Endothelial cell (in vitro differentiated cells): ENCODE results near the gene RPA1. TPM values are rescaled to one million over a fixed set of nuclear protein-coding genes. Genes with fewer than 3 reads are reported as not detected.

Experiments
- DNase-seq: peaks from one replicate; pipeline ENCODE4 v3.0.0; 2021; ENCODE audit warnings: low spot score
- H3K27ac Mint-ChIP-seq: one replicate; pipeline ENCODE4 v1.8.0; 2021; ENCODE audit warnings: mixed read lengths, inconsistent platforms; ENCODE audit not compliant: unreplicated experiment
- H3K27me3 Mint-ChIP-seq: one replicate; pipeline ENCODE4 v1.8.0; 2021; ENCODE audit warnings: mild to moderate bottlenecking, moderate library complexity, mixed read lengths, inconsistent platforms; ENCODE audit not compliant: unreplicated experiment
- H3K36me3 Mint-ChIP-seq: one replicate; pipeline ENCODE4 v1.8.0; 2021; ENCODE audit warnings: mild to moderate bottlenecking, low read depth, mixed read lengths, inconsistent platforms; ENCODE audit not compliant: unreplicated experiment
- H3K4me1 Mint-ChIP-seq: one replicate; pipeline ENCODE4 v1.8.0; 2021; ENCODE audit warnings: mild to moderate bottlenecking, mixed read lengths, inconsistent platforms; ENCODE audit not compliant: unreplicated experiment
- H3K4me3 Mint-ChIP-seq: one replicate; pipeline ENCODE4 v1.8.0; 2021; ENCODE audit warnings: mild to moderate bottlenecking, mixed read lengths, inconsistent platforms; ENCODE audit not compliant: unreplicated experiment
- H3K9me3 Mint-ChIP-seq: one replicate; pipeline ENCODE4 v1.8.0; 2021; ENCODE audit warnings: mixed read lengths, inconsistent platforms; ENCODE audit not compliant: unreplicated experiment
- total RNA-seq: library from RNA; stranded (reverse); fragmentation: NEBNext Ultra II Directional; extraction: Animal tissue kit (Norgen Biotek cat#: 25700); gene quantifications from one replicate; pipeline ENCODE4 v1.2.1, GENCODE V29; 2021; ENCODE audit not compliant: unreplicated experiment
- TF ChIP-seq, protein P1 (sequence below): fragments of 200-600 bp; sonication (generic); IDR thresholded peaks from one replicate; pipeline ENCODE4 v1.5.0; 2021; ENCODE audit warnings: antibody characterized with exemption; ENCODE audit not compliant: unreplicated experiment

Gene RPA1
- total RNA-seq, 1 donor from 2014 or later = 105 TPM

- no peak overlapping the region for H3K4me3 Mint-ChIP-seq
- TF ChIP-seq, protein P1, sequence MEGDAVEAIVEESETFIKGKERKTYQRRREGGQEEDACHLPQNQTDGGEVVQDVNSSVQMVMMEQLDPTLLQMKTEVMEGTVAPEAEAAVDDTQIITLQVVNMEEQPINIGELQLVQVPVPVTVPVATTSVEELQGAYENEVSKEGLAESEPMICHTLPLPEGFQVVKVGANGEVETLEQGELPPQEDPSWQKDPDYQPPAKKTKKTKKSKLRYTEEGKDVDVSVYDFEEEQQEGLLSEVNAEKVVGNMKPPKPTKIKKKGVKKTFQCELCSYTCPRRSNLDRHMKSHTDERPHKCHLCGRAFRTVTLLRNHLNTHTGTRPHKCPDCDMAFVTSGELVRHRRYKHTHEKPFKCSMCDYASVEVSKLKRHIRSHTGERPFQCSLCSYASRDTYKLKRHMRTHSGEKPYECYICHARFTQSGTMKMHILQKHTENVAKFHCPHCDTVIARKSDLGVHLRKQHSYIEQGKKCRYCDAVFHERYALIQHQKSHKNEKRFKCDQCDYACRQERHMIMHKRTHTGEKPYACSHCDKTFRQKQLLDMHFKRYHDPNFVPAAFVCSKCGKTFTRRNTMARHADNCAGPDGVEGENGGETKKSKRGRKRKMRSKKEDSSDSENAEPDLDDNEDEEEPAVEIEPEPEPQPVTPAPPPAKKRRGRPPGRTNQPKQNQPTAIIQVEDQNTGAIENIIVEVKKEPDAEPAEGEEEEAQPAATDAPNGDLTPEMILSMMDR = peak; percentile 44
- peaks cover 11% of the 10 kb centered on the region for H3K36me3 Mint-ChIP-seq
- H3K4me1 Mint-ChIP-seq = no peaks in the 10 kb centered on the region
- peak; percentile 50 for DNase-seq
- peaks cover 4% of the 10 kb centered on the region for H3K9me3 Mint-ChIP-seq
- no peak overlapping the region for H3K27ac Mint-ChIP-seq
- peaks cover 2% of the 10 kb centered on the region for H3K27me3 Mint-ChIP-seq
These were observed 35.6 kb downstream of the RPA1 start for GRCh38 chr17:1865252-1866037.

- Mint-ChIP-seq H3K4me3 (no peak overlapping the region), H3K27me3 (peaks cover 2% of the 10 kb centered on the region), H3K27ac (no peak overlapping the region)
These were observed 37.5 kb downstream of the RPA1 start for GRCh38 chr17:1867307-1867706.

GRCh38 chr17:1868090-1868489, 38.3 kb downstream of the RPA1 start:
- no peak overlapping the region for H3K4me3 Mint-ChIP-seq
- TF ChIP-seq, protein P1 = no peak
- H3K4me1 Mint-ChIP-seq = peaks cover 3% of the 10 kb centered on the region
- DNase-seq = no peak
- H3K27me3 Mint-ChIP-seq = peaks cover 2% of the 10 kb centered on the region
- H3K36me3 Mint-ChIP-seq = peaks cover 4% of the 10 kb centered on the region
- no peak overlapping the region for H3K27ac Mint-ChIP-seq
- H3K9me3 Mint-ChIP-seq = no peaks in the 10 kb centered on the region

More at GRCh38 chr17:1867307-1867706, 37.5 kb downstream of the RPA1 start:
- Mint-ChIP-seq H3K4me1 (peaks cover 3% of the 10 kb centered on the region), H3K36me3 (no peaks in the 10 kb centered on the region), H3K9me3 (no peaks in the 10 kb centered on the region)
- TF ChIP-seq, protein P1 = no peak
- no peak for DNase-seq

DNA sequence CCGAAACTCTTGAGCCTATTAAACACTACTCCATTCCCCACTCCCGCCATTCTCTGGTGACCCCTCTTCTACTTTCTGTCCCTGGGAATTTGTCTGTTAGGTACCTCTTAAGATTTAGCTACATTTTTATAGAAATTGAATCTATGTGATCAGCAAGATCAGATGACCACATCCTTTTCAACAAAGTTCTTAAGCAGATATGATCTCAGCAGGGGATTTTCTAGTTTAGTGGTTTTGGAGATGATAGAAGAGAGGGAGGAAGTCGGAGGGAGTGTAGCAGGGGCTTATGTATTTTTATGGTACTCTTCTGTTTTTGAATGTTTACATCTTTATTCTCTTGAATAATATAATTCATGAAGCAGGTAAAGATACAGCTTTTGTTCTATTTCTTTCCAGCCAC, 40.8 kb downstream of the RPA1 start:
- no peak for DNase-seq
- no peak overlapping the region for H3K27ac Mint-ChIP-seq
- TF ChIP-seq, protein P1 = no peak
- H3K27me3 Mint-ChIP-seq = peaks cover 2% of the 10 kb centered on the region
- H3K36me3 Mint-ChIP-seq = peaks cover 18% of the 10 kb centered on the region
- H3K4me3 Mint-ChIP-seq = no peak overlapping the region
- no peaks in the 10 kb centered on the region for H3K9me3 Mint-ChIP-seq
- H3K4me1 Mint-ChIP-seq = peaks cover 3% of the 10 kb centered on the region

DNA sequence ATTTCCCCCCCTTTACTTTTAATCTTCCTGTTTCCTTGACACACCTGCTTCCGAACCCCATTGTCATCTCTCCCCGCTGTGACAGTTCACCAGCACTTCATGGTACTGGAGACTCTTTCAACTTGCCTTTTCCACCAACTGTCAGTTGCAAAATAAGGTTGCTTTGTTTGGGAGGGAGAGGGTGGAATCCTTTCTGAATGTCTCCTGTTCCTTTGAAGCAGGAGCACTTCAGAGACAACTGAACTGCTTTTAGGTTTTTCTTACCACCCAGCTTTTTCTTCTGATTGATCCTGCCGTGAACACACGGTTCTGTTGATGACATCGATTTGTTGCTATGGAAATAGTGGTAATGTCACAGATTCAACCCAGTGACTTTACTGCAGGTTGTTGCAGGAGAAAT, 42.0 kb downstream of the RPA1 start:
- DNase-seq = no peak
- H3K9me3 Mint-ChIP-seq = no peaks in the 10 kb centered on the region
- TF ChIP-seq, protein P1 = no peak
- H3K36me3 Mint-ChIP-seq = peaks cover 21% of the 10 kb centered on the region
- H3K4me3 Mint-ChIP-seq = no peak overlapping the region
- H3K27me3 Mint-ChIP-seq = peaks cover 2% of the 10 kb centered on the region
- no peak overlapping the region for H3K27ac Mint-ChIP-seq
- H3K4me1 Mint-ChIP-seq = peaks cover 3% of the 10 kb centered on the region
